Suppressor macrophage (primary cell): ENCODE results near the gene OR2T3.
"Not testable (repeated sequence)": the region's sequence is repeated elsewhere in the genome, so short reads cannot be mapped to it uniquely, and the experiment has no call there.

Experiments used
- DNase-seq, 4 experiments: peaks; one replicate each; pipeline ENCODE4 v3.0.0-alpha.2; 2020 to 2022

OR2T3 gene

GRCh38 chr1:248472111-248472510 lies 1.0 kb upstream of the OR2T3 start:
- DNase-seq, result not testable (repeated sequence)

- DNase-seq, result not testable (repeated sequence)
Observed at GRCh38 chr1:248475660-248476059, 2.5 kb downstream of the OR2T3 start.

GRCh38 chr1:248481686-248482579 lies 8.8 kb downstream of the OR2T3 start:
- not testable (repeated sequence) for DNase-seq

- not testable (repeated sequence) for DNase-seq
Observed at GRCh38 chr1:248488289-248488688, 15.1 kb downstream of the OR2T3 start, which contains the start of gene OR2T5. Gene OR2T5 (plus strand): TSS chr1:248488589. CDS start chr1:248488589, 0 bp downstream.

DNA sequence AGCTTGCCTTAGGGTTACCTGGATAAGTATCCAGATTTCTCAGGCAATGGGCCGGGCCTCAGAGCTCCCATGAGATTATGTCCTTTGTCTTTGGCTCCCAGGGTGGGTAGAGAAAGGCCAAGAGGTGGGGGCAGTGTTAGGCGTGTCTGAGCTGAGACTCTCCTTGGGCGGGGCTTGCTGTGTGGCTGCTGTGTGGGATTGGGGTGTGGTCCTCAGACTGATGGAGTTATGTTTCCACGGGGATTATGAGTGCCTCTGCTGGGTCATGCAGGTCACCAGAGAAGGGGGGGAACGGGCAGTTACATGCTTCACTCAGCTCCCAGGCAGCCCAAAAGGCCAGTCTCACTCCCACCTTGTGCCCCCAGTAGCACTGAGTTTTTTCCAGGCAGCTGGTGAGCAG lies 23.5 kb downstream of the OR2T3 start:
- DNase-seq, result not testable (repeated sequence)

- not testable (repeated sequence) for DNase-seq
Observed at GRCh38 chr1:248500305-248501035, 27.3 kb downstream of the OR2T3 start.

DNA sequence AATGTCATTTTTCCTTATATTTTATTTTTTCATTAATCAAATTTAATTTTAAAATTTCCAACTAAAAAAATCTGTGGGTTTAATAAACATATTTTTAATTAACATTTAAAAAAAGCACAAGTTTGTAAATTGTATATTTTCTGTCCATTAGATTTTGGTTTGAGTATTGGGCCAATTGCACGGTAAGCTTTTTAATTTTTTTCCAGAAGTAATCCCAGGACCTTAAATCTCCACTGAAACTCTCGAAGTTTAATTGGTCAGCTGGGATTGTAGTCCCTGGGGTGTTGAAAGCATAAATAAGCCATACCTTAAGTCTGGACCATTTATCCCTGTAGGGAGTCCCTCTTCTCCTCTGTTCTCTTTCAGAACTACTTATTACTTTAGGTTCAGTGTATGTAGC lies 34.6 kb downstream of the OR2T3 start, which contains the start of gene OR2G6:
OR2G6 (plus strand) TSS at position 301 of the 400 bp plus-strand sequence. CDS start 13,574 bp downstream, outside the sequence.
- not testable (repeated sequence) for DNase-seq

- not testable (repeated sequence) for DNase-seq
Observed at GRCh38 chr1:248510217-248510616, 37.1 kb downstream of the OR2T3 start.

DNA sequence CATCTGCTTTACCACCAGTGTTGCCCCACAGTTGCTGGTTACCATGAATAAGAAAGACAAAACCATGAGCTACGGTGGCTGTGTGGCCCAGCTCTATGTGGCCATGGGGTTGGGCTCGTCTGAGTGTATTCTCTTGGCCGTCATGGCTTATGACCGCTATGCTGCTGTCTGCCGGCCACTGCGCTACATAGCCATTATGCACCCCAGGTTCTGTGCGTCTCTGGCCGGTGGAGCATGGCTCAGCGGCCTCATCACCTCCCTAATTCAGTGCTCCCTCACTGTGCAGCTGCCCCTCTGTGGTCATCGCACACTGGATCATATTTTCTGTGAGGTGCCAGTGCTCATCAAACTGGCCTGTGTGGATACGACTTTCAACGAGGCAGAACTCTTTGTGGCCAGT lies 48.7 kb downstream of the OR2T3 start:
- no peak for DNase-seq
